Activated CD8-positive, alpha-beta memory T cell treated with anti-CD3 and anti-CD28 coated beads for 48 hours (primary cell): ENCODE data around the gene WFIKKN1.
"Not testable (repeated sequence)": the region's sequence is repeated elsewhere in the genome, so short reads cannot be mapped to it uniquely, and the experiment has no call there.

ENCODE experiments used
- DNase-seq, 3 experiments: peaks; one replicate each; pipeline ENCODE4 v3.0.0-alpha.2; 2020; ENCODE audit warnings: low read depth in 2 of 3, low spot score in 2 of 3

Gene WFIKKN1

DNA sequence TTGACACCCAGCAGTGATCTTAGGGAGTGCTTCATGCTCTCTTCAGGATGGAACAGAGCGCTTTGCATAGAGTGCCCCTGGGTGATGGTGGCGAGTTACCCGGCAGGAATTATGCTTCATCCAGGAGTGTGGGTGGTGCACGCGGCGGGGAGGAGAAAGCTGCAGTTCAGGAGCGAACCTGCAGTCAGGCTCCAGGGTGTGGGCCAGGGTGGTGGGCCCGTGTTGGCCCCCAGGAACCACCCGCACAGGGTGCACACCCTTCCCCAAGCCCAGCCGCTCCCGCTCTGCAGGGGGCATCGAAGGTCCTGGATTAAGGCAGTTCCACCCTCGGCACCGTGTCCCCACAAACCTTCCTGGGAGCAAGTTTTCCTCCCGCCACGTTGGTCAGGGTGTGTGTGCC lies 37.0 kb upstream of the WFIKKN1 start:
- DNase-seq, result no peak

GRCh38 chr16:595094-595528 lies 35.7 kb upstream of the WFIKKN1 start:
- DNase-seq, result no peak

- DNase-seq, result no peak
Observed at GRCh38 chr16:595942-596735, 34.6 kb upstream of the WFIKKN1 start.

DNA sequence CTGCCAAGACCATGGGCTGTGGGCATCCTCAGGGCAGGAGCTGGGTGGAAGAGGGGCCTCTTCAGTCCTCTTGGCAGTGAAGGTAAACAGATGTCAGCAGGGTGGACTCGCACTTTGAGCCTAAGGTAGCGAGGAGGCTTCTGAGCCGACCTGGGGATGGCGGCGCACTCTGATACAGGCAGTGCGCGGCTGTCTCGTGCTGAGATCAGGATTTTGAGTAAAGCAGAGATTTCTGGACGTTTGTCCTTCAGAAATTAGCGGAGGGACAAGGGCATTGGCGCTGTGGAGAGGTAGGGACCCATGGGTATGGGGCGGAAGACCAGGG lies 34.1 kb upstream of the WFIKKN1 start:
- DNase-seq, result no peak

DNA sequence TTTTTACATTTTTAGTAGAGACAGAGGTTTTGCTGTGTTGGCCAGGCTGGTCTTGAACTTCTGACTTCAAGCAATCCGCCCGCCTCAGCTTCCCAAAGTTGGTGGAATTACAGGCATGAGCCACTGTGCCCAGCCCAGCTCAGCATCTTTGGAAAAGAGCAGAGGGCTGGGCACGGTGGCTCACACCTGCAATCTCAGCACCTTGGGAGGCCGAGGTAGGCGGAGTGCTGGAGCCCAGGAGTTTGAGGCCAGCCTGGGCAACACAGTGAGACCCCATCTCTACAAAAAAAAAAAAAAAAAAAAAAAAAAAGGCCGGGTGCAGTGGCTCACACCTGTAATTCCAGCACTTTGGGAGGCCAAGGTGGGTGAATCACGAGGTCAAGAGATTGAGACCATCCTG lies 33.1 kb upstream of the WFIKKN1 start:
- not testable (repeated sequence) for DNase-seq

DNA sequence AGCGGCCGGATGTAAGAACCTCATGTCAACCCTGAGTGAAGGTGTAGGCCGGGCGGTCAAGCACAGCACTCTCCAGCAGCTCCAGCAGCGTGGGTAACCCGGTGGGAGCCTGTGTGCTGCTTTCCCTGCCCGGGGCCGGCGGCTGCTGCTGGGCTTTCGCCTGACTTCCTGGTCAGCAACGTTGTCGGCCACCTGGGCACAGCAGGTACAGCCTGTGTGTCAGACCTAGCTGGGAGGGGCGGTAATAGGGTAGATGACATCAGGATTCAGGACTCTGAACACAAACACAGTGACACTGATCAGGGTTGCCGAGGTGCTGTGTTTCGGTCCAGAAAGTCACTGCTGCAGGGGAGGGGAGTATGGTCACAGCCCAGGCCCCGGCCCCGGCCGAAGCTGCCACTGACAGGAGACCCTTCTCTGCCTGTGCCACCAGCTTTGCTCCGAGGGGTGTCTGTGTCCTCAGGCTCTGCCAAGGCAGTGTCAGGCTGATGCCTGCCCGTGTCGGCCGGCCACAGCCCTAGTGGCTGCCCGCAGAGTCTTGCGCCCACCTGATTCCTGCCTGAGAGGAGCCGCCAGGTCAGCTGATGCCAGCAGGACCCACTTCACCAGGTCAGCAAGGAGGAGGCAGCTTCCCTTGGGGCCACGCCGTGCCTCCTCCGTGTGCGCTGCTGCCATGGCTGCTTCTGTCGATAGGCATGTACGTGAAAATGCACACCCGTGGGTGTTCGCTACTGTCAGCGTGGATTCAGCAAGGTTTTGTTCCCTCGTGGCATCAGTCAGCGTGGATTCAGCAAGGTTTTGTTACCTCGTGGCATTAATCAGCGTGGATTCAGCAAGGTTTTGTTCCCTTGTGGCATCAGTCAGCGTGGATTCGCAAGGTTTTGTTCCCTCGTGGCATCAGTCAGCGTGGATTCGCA lies 31.7 kb upstream of the WFIKKN1 start:
- no peak for DNase-seq

DNA sequence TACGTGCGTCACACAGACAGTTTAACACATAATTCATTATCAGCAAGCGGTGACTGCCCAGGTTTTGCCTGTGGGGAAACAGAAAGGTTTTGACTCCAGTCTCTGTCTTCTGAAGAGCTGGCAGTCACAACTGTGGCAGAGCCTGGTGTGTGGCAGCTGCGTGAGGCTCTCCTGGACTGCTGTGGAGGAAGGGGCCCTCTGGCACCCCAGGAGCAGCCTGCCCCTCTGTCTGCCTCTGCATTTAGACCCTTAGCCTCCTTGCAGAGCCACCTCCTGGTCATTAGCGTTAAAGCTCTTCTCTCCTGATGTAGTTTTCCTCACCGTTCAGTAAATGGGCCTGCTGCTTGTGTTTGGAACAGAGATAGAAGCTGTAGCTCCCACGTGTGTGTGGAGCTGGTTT lies 30.0 kb upstream of the WFIKKN1 start:
- no peak for DNase-seq

DNA sequence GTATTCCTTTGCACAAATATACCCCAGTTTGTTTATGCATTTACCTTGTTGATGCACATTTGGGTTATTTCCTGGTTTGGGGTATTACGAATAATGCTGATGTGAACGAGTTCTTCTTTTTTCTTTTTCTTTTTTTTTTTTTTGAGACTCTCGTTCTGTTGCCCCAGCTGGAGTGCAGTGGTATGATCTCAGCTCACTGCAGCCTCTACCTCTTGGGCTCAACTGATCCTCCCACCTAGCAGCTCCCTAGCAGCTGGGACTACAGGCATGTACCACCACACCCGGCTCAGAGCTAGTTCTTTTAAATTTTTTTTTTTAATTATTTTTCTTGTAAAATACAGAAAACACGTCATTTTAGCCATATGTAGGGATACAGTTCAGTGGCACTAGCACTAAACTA lies 26.9 kb upstream of the WFIKKN1 start:
- DNase-seq, result no peak

GRCh38 chr16:606656-607307 lies 24.0 kb upstream of the WFIKKN1 start:
- DNase-seq, result no peak

DNA sequence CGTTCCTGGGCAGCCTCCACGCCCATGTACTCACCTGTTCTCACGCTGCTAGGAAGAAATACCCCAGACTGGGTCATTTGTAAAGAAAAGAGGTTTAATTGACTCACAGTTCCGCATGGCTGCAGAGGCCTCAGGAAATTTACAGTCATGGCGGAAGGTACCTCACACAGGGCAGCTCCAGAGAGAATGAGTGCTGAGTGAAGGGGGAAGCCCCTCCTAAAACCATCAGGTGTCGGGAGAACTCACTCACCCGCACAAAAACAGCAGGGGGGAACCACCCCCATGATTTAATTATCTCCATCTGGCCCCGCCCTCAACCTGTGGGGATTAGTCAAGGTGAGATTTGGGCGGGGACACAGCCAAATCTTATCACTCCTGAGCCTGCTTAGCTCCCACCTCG lies 22.8 kb upstream of the WFIKKN1 start:
- no peak for DNase-seq

GRCh38 chr16:609316-609715 lies 21.5 kb upstream of the WFIKKN1 start:
- no peak for DNase-seq

DNA sequence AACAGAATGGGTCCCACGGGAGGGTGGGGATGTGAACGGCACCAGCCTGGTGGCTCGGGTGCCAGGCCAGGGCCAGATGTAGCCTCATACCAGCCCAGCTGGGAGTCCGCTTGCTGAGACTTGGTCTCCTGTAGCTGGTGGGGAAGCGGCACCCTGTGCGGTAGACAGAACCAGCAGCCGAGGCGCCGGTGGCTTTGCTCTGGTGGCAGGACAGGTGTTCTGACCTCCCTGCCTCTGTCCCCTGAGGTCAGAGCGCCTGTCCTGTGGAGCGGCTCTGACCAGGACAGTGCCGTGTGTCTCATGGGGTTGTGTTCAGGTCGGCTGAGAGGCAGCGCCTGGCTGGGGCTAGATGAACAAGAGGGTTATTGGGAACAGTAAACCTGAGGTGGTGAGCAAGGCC lies 20.8 kb upstream of the WFIKKN1 start:
- no peak for DNase-seq

GRCh38 chr16:610513-611381 lies 20.0 kb upstream of the WFIKKN1 start:
- DNase-seq, result peak in 1 of 3 experiments; percentile 50

- DNase-seq, result no peak
Observed at GRCh38 chr16:615122-615521, 15.7 kb upstream of the WFIKKN1 start.

DNA sequence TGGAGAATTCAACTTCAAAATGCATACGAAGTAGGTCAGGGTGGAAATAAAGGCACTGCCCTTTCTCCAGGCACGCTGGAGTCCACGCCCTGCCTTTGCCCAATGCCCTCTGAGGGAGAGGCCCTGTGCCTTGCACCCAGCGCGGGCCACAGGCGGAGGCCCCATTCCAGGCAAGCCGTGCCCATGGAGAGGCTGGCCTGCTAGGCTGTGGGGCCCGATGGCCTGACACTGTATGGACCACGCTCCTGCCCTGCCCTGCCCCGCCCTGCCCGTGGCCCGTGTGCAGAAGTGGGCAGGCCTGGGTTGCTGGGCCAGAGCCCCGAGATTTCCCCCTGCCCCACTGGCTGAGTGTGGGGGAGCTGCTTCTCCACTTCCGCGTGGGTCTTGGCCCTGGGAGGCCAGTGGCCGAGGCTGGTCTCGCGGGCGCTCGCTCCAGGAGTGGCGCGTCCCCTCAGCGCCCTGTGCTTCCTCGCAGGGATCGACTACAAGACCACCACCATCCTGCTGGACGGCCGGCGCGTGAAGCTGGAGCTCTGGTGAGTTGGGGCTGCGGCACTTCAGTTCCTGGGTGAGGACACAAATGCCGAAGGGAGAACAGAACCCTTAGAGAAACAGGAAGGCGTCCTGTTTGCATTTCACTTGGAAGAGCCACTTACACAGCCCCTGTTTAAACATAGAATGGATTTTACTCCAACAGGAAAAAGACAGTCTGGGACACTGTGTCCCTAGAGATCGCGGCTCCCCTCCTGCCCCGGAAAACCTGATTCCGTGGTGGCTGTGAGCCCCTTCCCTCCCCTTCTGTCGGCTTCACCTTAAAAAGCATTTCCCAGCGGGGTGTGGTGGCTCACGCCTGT lies 13.8 kb upstream of the WFIKKN1 start:
- no peak for DNase-seq

- no peak for DNase-seq
Observed at GRCh38 chr16:617855-618254, 12.9 kb upstream of the WFIKKN1 start.

- DNase-seq, result no peak
Observed at GRCh38 chr16:619476-620100, 11.2 kb upstream of the WFIKKN1 start.

DNA sequence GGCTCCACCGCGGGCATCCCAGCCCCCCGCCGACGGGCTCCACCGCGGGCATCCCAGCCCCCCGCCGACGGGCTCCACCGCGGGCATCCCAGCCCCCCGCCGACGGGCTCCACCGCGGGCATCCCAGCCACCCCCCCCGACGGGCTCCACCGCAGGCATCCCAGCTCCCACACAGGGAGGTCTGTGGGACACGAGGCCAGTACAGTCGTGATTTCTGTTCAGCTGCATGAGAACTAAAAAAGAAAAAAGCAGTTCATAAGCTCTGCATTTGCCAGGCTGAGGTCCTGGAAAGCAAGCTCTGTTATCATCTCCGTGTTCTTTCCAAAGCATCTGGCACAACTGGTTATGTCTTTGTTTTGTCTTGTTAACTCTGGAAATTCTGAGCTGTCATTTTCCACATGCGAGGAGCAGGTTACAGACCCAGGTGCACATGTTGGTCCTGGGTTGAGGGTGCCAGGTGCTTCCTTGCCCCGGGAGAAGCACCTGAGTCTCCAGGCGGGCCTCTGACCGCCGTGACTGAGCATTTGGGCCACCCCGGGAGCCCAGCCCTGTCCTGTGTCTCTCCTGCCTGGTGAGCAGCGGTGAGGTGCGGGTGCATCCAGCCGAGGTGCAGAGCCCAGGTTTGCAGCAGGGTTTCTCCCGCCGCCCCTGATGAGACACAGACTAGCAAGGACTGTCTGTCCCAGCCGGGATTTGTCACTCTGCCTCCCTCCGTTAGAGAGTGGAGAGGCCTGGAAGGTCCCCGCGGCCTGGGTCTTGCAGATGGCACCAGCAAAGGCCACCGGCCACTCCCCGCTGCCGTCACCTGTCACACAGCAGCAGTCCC lies 9.9 kb upstream of the WFIKKN1 start:
- DNase-seq, result no peak
